HEK293T (cell line): ENCODE data around the gene DCUN1D3.

Experiments used
- ARNT ChIP-seq: fragments of 450-650 bp; IDR thresholded peaks from 2 replicates; pipeline ENCODE4 v1.6.1; 2017; ENCODE audit warnings: mild to moderate bottlenecking
- FOXA1 ChIP-seq: fragments of 450-650 bp; IDR thresholded peaks from 2 replicates; pipeline ENCODE4 v1.6.1; 2016; ENCODE audit warnings: mild to moderate bottlenecking
- SUZ12 ChIP-seq: fragments of 450-650 bp; IDR thresholded peaks from 2 replicates; pipeline ENCODE4 v1.6.1; 2016; ENCODE audit warnings: mild to moderate bottlenecking

GRCh38 chr16:20833086-20833485 is 67.1 kb downstream of the DCUN1D3 start:
- TF ChIP-seq SUZ12, result no peak
- TF ChIP-seq FOXA1, result no peak
- no peak for TF ChIP-seq ARNT
